Tongue (tissue), 2 donors: ENCODE measurements around the gene CDYL. TPM values are rescaled to one million over a fixed set of nuclear protein-coding genes. Genes with fewer than 3 reads are reported as not detected.

Experiments
- DNase-seq: peaks from one replicate; pipeline ENCODE4 v3.0.0-alpha.2; 2015
- total RNA-seq: library from RNA; depleted of rRNA; stranded (reverse); fragments of >200 nt; gene quantifications from one replicate; pipeline ENCODE4 v1.2.3, GENCODE V29; 2014

The CDYL gene
- total RNA-seq, 1 donor from 2014 or later, result 32.6 TPM

DNA sequence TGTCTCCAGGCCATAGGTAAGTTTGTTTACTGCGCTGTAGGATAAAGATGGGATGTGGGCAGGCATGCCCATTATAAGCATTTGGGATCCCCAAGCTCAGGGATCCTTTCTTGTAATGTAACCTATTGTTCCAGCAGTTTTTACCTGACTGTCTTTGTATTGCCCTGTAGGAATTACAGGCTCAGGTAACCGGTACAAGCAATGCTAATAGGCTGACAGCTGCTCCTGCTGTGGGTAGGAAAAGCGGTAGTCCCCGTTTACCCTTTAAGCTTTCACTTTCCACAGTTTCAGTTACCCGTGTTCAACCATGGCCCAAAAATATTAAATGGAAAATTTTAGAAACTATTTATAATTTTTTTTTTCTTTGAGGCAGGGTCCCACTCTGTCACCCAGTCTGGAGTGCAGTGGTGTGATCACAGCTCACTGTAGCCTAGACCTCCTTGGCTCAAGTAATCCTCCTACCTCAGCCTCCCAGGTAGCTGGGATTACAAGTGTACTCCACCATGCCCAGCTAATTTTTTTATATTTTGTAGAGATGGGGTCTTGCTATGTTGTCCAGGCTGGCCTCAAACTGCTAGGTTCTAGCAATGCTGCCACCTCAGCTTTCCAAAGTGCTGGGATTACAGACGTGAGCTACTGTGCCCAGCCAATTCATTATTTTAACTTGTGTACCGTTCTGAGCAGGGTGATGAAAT is 108.6 kb downstream of the CDYL start:
- DNase-seq, result no peak

DNA sequence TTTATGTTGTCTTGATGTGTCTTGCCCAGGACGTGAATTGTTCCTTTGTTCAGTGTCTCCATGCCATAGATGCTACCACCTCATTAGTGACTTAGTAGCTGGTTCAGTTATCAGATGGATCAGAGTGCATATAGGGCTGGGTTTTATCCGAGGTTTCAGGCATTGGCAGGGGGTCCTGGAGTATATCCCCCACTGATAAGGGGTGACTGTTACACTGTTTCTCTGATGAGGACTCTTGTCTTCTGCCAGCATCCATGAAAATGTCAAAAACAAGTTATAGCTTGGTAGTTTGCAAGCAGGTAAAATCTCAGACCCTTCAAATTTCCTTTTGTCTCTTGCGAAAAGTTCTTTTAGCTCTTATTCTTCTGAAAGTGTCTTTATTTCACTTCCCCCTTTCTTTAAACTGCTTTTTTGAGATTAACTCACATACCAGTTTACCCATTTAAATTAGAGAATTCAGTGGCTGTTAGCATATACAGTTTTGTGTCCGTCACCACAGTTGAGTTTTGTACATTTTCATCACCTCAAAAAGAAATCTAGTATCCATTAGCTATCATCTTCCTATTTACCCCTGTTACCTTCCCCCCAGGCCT is 109.2 kb downstream of the CDYL start:
- DNase-seq, result no peak

DNA sequence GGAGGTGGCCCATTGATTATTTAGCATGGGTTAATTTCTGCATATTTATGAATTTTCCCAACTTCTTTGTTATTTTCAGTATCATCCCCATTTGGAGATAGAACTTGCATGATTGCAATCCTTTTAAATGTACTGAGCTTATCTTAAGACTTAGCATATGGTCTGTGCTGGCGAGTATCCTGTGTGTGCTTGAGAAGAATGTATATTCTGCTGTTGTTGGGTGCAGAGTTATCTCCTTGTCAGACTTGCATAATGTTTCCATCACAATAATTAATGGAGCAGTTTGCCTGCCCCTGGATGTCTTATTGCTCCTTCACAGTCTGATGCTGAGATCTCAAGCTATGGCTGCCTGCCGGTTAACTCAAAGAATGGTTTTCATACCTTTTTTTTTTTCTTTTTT is 112.6 kb downstream of the CDYL start:
- DNase-seq, result no peak

DNA sequence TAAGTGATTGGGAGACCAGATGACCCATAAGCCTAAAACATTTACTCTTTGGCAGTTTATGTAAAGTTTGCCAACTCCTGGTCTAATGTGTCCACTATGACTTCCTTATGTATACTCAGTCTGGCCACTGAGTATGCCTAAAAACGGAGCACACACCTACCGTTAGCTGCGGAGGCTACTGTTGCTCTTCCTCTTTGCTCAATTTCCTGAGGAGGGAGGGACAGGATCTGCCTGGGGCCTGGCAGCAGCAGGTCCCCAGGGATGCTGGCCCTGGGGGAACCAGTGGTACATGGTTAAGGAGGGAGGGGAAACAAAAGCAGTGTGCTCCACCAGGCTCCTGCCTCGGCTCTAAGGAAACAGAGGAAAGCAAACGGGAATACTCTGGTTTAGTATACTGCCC is 113.5 kb downstream of the CDYL start:
- DNase-seq, result no peak

DNA sequence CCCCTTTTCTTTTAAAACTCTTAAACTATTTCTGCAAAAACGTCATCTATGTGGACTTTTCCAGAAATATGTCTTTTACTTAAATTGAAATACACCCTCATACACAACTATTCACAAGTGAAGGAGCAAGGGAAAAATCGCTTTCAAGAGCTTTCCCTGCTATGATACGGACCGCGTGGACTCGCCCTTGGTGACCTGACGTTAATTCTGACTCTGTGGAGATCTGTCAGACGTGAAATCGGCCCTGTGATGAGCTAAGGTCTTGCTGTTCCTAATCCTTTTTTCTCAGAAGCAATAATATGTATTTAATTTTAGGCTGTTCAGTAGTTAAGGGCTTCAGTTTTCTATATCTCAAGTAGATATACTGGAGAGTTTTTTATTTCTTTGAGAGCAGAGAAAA is 114.0 kb downstream of the CDYL start:
- DNase-seq, result no peak

DNA sequence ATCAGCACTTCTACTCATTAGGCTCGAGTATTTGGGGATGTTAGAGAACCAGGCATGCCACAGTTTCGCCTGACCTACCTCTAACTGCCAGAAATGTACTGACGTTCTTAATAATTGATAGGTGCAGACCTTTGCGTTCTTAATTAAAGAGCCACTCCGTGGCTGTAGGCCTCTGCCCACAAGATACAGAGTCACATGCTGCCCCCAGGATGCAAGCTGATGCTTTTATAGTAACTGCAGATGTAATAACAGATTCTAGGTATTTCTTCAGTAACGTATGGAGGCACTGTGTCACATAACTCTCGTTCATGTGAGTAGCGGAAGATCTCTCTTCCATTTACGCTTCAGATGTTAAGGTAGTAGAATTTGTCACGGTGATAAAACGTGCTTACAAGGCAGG is 114.4 kb downstream of the CDYL start:
- DNase-seq, result no peak

DNA sequence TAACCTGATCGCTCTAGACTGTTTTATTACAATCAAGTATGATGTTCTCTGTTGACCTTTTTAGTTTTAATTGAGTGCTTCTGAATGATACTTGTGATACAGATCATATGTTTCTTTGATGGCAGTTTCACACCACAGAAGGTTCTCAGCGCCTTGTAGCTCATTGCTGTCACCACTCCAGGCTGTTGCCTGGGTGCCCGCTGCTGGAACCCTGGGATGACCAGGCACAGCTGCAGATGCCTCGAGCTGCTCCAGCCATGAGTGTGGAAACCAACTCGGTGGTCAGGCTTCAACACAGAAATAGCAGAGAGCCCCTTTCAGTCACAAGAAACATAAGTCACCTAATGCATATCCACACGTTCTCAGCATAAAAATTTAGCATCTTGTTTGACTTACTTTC is 114.9 kb downstream of the CDYL start:
- no peak for DNase-seq

DNA sequence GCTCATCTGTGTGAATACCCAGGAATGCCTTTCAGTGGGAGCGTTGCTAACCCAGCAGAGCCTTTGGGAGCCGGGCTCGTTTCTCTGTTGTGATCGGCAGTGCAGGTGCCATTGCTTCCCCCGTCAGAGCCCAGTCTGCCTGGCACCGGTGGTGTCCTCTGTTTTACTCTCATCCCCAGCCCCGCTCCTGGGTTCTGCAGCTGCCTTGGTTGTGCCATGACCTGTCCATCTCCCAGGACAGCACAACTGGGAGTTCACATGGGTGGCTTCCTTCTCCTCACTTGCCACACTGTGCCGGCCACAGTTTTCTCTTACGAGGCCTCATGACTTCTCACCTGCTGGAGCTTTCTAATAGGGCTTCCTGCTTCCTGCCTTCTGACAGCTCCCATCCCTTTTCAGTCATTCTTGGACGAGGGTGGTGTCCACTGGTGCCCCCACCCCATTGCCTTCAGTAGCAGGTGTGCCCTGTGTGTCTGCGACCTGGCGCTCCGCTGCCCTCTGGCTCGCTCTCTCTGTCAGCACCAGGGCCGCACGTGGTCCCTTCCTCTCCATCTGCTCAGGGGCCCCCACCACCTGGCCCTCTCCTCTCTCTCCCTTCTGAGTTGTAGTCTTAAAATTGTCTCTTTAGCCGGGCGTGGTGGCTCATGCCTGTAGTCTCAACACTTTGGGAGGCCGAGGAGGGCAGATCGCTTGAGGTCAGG is 116.7 kb downstream of the CDYL start:
- DNase-seq, result no peak

DNA sequence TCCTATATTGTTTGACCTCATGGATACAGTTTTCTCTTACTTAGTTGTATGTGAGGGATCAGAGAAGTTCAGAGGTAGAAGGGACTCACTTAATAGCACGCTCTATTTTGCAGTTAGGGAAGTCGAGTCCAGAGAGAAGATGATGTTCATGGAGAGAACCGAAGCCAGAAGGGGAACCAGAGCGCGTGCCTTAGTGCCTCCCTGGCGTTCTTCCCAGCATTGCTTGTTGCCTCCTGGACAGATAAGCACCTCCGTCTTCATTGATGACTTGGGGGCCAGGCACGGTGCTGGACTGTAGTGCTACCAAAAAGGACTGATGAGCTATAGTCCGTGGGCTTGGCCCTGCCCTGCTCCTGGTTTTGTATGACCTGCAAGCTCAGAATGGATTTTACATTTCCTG is 117.8 kb downstream of the CDYL start:
- DNase-seq, result no peak

DNA sequence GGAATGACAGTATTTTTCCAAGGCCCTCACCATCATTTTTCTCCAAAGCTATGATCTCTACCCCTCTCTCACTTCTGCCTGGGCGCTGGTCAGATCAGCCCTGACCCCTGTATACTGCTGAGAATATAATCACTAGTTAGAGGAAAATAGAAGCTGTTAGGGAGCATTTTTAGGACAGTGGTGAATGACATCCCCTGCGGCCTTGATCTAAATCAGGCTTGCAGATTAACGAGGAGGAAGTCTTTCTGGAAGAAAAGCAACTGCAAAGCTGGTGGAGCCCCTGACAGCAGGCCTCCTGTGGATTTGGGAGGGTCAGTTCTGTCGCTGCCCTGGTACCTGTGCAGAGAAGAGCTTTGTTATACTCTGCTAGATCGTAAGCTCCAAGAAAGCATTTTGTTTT is 119.8 kb downstream of the CDYL start:
- no peak for DNase-seq

DNA sequence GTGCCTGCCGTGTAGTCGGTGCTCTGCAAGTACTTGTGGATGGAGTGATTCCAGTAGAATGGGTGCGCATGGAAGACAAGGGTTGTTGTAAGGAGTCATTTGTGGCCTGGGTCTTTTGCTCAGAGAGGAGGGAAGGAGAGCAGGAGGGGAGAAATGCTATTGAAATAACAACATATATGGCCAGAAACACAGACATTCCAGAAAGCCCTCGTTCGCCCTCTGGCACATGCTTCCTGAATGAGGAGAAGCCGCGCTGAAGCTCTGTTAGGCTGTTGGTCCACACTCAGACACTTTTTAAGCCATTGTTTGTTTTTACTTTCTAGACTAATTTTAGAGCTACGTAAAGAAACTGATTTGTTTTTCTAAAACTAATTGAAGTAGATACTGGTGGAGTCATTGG is 120.2 kb downstream of the CDYL start:
- no peak for DNase-seq

DNA sequence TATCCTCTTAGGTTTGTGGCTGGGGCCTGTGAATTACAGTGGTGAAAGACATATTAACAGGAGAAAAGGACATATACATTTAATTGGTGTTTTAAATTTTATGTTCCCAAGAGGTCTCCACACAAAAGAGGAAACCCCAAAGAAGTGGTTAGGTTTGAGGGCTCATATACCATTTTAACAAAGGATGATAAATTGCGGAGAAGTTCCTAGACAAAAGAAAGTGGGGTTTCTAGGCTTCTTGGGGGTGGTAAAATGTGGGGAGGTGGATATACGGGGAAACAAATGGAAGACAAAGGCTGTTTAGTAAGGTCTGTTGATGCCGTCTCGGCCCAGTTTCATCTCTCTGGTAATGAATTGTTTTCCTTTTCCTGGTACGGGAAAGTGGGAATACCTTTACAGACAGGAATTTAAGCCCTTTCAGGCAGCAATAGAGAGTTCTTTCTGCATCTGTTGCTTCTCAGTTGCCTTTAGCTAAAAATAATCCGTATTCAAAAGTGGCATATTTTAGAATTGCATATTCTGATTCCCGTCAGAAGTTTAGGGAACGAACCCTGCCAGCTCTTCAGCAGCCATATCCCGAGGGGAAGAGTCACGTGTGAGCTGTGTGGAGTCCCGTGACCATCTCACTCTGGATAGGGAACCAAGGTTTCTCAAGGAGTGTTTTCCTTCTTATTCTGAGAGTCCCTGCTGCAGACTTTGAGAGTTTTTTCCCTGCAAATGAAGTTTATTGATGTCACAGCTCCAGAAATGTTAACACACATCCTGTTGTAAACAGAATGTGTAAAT is 123.2 kb downstream of the CDYL start:
- DNase-seq, result no peak

DNA sequence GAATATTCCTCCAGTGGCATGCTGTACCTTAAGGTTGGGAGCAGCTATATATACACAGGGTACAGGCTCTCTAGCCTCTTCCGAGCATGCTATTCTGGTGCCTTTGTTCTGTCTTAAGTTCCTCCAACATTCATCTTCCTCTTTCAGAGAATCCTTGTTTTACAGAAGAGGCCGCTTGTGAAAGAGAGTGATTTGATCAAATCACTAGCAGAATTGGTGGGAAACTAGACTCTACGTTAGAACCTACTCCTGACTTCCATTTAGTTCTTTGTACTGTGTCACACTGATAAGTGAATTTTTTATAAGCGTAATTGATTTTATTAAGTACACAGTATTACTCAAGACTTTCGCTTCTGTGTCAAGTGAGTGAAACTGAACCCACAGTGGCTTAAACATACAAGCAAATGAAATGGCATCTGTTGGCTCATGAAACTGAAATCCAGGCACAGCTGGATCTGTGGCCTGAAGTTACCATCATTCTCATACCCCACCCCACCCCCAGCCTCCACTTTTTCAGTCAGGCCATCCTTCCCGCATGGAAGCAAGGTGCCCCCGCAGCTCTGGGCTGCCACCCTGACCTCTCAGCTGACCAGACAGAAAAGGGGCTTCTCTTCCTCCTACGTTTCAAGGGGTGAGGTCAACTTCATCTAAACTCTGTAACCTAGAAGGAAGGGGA is 125.3 kb downstream of the CDYL start:
- peak; percentile 77 for DNase-seq

DNA sequence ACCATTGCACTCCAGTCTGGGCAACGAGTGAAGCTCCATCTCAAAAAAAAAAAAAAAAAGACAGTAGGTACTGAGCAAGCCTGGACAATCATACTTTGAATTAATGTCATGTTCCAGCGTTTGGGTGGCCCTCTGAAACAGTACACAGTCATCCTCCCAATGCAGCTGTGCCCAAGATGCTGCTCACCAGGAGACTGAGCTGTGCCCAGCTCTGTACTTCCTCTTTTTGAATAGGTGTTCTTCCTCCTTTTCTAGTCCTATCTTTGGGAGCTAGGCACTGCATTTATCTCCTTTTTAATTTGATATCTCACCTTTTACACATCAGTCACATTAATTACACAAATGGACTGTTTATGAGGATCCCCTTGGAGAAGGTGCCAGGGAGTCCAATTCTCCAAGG is 126.2 kb downstream of the CDYL start:
- no peak for DNase-seq

DNA sequence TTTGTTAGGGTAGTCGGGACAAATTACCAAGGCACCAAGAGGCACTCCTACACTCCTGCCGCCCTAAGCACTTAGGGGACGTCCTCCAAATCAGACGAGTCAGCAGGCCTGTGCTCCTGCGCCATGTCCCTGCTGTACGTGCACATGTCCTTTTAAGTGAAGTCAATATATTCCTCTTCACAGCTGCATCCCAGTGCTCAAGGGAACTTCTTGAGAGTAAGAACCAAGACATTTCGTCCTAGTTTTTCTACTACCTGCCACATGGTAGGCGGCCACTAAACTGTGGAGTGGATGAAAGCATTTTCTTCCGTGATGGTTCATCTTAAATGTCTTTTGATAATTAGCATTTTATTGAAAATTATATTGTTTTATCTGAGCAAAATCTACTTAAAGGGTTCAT is 126.9 kb downstream of the CDYL start:
- DNase-seq, result no peak

DNA sequence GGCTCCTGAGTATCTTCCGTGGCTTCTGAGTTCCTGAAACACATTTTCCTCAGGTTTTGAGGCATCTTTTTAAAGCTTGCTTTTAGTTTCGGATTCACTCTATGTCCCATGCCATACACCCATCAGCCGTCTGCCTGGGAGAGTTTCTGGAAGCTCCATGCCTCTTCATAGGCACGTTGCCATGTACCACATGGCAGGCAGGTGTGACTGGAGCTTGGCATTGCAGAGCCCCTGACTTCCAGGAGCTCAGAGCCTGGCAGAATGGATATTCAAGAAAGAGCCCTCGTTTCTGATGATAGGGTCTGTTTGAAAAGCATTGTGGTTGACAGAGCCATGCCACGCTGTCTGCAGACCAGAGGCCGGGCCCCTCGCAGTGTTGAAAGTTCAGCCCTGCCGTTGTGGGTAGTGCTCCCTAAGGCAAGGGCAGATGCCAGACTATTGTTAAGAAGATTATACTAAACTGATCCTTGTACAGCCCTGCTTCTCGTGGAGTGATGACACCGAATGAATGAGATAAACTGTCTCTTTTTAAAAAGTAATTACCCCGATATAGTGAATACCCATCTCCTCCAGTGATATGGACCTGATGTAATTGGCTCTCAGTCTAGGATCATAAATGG is 127.7 kb downstream of the CDYL start:
- no peak for DNase-seq

DNA sequence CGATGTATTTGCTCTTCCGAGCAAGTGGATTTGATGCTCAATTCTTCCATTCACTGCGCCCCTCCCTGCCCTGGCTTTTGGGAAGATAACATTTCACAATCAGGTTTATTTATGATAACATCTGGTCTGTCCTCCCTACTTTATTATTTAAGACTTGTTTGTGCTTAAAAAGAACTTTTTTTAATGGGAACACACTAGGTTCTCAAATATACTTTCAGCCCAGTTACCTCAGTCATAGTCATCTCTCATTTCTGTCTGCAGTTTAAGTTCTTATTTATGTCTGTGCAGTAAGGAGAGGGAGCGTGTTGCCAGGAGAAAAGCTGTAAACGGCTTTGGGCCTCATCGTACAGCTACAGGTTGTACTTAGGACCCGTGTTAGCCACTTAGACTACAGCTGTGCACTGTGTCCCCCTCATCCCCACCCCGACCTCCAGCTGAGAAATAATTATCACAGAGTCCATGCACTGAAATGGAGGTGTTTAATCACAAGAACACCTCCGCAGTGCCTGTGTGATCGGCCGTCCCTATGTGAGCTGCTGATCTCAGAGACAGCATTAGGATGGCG is 128.3 kb downstream of the CDYL start:
- DNase-seq, result no peak

DNA sequence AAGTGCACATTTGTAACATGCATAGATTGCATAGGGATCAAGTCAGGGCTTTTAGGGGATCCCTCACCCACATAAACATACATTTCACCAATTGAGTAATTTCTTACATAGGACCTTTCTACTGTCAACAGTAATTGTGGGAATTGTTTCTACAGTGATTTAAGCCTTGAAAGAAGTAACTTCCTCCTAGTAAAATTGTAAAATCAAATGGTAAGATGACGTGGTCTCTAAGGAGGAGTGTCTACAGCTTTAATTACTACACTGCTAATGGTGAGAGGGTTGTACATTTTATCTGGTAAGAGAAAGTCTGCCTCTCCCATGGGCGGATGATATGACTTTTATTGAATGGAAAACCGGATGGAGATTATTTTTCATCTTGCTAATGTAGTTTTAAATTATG is 129.6 kb downstream of the CDYL start:
- DNase-seq, result no peak

DNA sequence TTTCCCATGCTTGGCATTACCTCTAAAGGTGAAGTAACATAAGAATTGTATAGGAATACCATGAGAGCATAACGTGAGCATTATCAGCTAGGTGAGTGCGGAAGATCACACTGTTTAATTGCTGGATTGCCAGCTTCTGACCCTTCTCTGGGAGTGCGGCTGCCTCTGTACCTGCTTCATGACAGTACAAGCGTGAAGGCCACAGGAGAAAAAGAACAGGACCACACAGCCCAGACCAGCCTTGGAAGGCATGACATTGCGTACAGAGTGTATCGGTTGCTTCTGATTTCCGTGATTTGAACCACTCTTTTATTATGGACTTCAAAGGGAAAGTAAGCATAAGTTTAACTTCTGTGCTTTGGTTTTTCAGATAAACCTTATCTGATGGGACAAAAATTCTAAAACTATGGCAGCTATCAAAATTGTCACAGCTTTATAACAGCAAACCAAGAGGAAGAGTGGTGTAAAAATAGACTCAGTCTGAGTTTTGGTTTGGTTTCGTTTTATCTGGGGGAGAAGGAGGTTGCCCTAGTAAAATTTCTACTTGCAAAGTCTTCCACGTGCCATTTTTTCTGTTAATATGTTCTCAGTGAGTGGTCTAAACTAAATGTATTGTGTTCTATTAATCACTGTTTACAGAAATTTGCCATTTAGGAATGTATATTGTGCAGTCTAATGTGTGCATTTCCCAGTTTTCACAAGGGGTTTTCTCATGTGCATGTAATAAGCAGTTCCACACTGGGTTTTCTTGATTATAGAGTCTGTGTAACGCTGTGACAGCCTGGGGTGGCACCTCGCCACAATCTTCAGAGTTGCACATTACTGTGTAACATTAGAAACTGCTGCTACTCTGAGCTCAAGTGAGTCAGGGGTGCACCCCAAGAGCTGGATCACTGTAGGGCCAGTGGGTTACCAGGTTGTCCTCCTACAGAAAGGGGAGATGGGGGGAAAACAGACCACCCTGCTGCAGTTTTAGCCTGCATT is 130.4 kb downstream of the CDYL start:
- DNase-seq, result no peak

DNA sequence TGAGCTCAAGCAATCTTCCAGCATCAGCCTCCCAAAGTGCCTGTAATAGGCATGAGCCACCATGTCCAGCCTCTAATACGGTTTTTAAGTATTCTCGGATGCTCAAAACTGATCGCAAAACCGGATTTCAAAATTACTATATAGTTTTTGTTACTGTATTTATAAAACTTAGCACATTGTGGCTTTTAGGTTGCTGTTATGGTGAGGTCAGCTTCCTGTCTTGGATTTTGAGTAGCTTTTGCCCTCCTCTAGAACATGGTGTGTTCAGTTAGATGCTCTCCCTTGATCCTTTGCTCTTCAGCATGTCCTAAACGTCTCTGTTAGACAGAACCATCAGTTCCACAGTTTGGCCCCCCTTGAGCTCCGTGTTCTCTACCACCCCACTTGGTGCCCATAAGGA is 131.4 kb downstream of the CDYL start:
- DNase-seq, result no peak
